ENCODE results near the gene MELK.

Gene MELK

DNA sequence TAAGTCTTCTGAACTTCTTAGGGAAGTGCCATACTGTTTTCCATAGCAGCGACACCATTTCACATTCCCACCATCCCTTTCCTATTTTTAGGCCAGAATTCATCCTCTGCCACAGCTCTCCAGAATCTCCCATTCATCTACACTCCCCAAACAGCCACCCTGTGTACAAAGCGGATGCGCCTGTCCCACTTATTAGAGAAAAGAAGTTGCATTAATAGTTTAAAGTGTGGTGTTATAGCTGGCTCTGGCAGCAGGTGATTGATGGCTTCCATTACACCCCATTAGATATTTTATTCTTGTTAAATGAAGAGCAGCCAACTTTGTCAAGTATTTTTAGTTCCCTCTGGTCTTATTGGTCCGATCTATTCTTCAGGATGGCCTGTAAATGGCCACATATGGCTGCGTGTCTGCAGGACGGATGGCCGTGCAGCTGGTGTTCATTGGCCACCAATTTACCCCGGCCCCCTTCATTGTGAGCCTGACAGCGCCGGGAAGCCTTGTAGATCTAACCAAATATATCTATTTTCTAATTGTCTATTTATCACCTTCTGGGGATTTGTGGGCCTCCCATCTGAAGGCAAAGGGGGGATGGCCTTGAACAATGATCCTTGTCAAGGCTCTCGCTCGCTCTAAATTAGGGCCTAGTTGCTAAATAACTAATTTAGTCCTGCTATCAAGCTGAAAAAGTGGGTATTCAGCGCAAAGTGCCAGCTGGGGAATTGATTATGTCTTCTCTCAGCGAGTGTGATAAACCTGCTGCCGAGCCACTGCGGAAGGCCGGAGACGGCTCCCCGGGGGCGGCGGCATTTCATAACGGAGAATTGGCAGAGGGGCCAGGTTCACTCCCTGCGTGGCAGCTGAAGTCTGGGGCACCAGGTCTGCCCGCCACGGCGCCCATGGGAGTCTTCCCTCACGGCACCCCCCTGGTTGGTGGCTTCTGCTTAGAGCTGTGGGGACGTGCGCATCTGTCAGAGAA is 141.1 kb downstream of the MELK start:
- Histone ChIP-seq H3K4me3 (ENCODE audit: extremely low read depth, insufficient read depth, low read length, poor library complexity, severe bottlenecking) (no peak overlapping the region), H3K9me3 (ENCODE audit: control insufficient read depth, low read length) (no peaks in the 10 kb centered on the region), H3K36me3 (ENCODE audit: control insufficient read depth, insufficient read depth, low read length) (no peaks in the 10 kb centered on the region), H3K4me1 (ENCODE audit: control insufficient read depth, insufficient read depth, low read length, poor library complexity, severe bottlenecking) (no peaks in the 10 kb centered on the region), H3K27ac (ENCODE audit: low read depth, low read length, severe bottlenecking) (no peak overlapping the region)
- WGBS, 2 experiments (ENCODE audit: insufficient coverage in 2 of 2), result 93 to 94% methylated on average over 20 to 22 of the region's 29 CpGs

DNA sequence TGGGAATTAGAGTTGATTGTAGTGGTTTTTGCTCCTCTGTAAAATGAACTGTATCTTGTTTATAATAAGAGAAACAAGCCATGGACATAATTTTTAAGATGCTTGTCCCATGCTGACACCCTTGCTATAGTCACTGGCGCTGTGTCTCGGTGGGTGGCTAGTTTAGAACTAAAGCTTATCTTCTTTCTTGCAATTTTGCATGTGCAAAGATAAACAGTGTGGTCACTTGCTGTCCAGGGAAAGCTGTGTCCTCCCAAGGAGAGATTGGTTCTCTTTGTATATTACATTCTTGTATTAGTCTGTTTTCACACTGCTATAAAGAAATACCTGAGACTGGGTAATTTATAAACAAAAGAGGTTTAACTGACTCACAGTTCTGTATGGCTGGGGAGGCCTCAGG is 143.8 kb downstream of the MELK start:
- WGBS, 2 experiments (ENCODE audit: insufficient coverage in 2 of 2), result 100% methylated on average over 2 of the region's 2 CpGs; no CpG with 5 or more reads in 1 of the 2 experiments
- no peaks in the 10 kb centered on the region for H3K36me3 ChIP-seq (ENCODE audit: control insufficient read depth, insufficient read depth, low read length)
- no peaks in the 10 kb centered on the region for H3K4me1 ChIP-seq (ENCODE audit: control insufficient read depth, insufficient read depth, low read length, poor library complexity, severe bottlenecking)

DNA sequence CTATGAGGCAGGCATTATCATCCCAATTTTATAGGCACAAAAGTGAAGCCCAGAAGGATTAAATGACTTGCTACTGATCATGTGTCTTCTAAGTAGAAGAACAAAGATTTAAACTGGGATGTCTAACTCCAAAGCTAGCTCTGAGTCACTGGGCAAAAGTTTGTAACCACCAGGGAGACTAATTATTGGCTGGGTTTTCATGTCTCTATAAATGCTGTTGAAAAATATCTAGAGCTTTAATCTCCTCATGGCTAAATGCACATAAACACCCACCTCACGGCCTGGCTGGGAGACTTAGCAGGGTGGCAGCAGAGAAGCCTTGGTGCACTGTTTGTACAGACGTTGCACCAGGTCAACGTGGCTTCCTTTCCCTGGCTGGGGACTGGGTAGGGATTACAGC is 144.6 kb downstream of the MELK start:
- 72 to 85% methylated on average over 2 to 3 of the region's 3 CpGs for WGBS, 2 experiments (ENCODE audit: insufficient coverage in 2 of 2)

More for the DNA sequence above, 143.8 kb downstream of the MELK start:
- no peak overlapping the region for H3K4me3 ChIP-seq (ENCODE audit: extremely low read depth, insufficient read depth, low read length, poor library complexity, severe bottlenecking)
- H3K9me3 ChIP-seq (ENCODE audit: control insufficient read depth, low read length), result no peaks in the 10 kb centered on the region
- H3K27ac ChIP-seq (ENCODE audit: low read depth, low read length, severe bottlenecking), result no peak overlapping the region

DNA sequence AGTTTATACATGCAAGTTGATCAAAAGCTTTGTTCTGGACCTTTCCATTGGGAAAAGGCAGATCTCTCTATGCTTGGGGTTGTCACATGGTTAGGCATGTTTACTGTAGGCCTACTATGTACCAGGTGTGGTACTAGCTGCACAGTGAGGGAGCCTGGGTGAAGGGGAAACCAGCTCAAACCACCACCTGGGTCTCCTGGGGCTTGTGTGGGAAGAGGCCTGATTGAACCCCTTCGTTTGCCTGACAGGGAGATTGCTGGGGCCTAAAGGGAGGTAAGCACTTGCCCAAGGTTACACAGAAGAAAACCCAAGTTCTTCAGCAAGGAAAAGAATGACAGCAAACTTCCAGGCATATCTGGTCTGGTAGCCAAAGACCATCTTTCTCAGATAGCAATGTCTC is 145.9 kb downstream of the MELK start:
- H3K4me3 ChIP-seq (ENCODE audit: extremely low read depth, insufficient read depth, low read length, poor library complexity, severe bottlenecking), result no peak overlapping the region
- no peak overlapping the region for H3K27ac ChIP-seq (ENCODE audit: low read depth, low read length, severe bottlenecking)
- no peaks in the 10 kb centered on the region for H3K4me1 ChIP-seq (ENCODE audit: control insufficient read depth, insufficient read depth, low read length, poor library complexity, severe bottlenecking)
- no CpG with 5 or more reads among the region's 1 CpG for WGBS, 2 experiments (ENCODE audit: insufficient coverage in 2 of 2)
- H3K36me3 ChIP-seq (ENCODE audit: control insufficient read depth, insufficient read depth, low read length), result no peaks in the 10 kb centered on the region
- H3K9me3 ChIP-seq (ENCODE audit: control insufficient read depth, low read length), result no peaks in the 10 kb centered on the region

More for the DNA sequence above, 144.6 kb downstream of the MELK start:
- no peak overlapping the region for H3K4me3 ChIP-seq (ENCODE audit: extremely low read depth, insufficient read depth, low read length, poor library complexity, severe bottlenecking)
- H3K36me3 ChIP-seq (ENCODE audit: control insufficient read depth, insufficient read depth, low read length), result no peaks in the 10 kb centered on the region
- H3K27ac ChIP-seq (ENCODE audit: low read depth, low read length, severe bottlenecking), result no peak overlapping the region
- H3K9me3 ChIP-seq (ENCODE audit: control insufficient read depth, low read length), result no peaks in the 10 kb centered on the region
- no peaks in the 10 kb centered on the region for H3K4me1 ChIP-seq (ENCODE audit: control insufficient read depth, insufficient read depth, low read length, poor library complexity, severe bottlenecking)

DNA sequence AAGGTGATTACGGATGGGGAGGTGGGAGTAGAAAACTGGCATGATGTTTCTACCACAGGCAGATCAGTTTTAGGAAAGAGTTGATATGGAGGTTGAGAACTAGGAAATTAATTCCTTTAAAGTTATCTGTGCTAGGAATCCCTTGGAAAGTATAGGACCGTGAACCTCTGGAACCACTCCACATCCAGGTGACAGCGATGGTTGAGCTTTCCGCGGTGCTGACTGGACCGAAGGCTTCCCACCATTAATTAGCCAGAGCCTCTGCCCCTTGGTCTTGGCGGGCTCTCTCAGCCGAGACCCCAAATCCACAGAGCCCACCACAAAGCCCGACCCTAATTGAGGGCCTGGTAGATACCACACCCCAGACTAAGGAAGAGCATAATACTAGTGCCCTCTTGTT is 147.3 kb downstream of the MELK start:
- H3K4me3 ChIP-seq (ENCODE audit: extremely low read depth, insufficient read depth, low read length, poor library complexity, severe bottlenecking), result no peak overlapping the region
- no peaks in the 10 kb centered on the region for H3K36me3 ChIP-seq (ENCODE audit: control insufficient read depth, insufficient read depth, low read length)
- no peaks in the 10 kb centered on the region for H3K4me1 ChIP-seq (ENCODE audit: control insufficient read depth, insufficient read depth, low read length, poor library complexity, severe bottlenecking)
- no peaks in the 10 kb centered on the region for H3K9me3 ChIP-seq (ENCODE audit: control insufficient read depth, low read length)
- 91 to 97% methylated on average over 6 to 7 of the region's 9 CpGs for WGBS, 2 experiments (ENCODE audit: insufficient coverage in 2 of 2)
- H3K27ac ChIP-seq (ENCODE audit: low read depth, low read length, severe bottlenecking), result no peak overlapping the region

DNA sequence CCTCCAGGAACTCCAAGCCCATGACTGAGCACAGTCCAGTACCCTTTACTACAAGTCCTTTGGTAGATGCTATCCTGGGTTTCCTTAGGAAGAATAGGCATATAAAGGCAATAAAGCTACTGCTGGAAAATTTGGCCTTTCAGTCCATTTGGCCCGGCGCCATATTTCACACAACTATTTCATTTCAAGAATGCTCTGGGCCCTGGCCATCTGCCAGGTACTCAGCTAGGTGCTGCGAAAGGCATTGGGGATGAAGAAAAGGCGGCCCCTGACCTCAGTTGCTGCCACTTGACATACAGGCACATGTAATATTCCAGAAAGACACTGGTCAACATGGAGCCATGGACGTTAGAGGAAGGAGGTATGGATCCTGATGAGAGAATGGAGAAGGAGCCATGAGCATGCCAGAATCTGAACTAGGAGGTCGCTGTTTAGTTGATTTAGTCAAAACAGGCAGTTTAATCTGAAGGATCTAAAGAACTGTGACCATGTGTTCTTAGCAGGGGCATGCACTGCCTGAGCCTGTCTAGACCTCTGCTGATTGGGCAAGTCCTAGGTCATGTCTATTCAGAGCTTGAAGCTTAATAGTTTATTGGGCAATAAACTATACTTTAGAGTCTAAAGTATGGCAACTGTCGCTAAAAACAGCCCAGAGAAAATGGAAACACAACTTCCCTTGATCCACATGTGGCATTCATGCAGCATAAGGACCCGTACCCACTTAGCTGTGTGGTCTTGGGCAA is 149.3 kb downstream of the MELK start:
- Histone ChIP-seq H3K4me1 (ENCODE audit: control insufficient read depth, insufficient read depth, low read length, poor library complexity, severe bottlenecking) (peaks cover 7% of the 10 kb centered on the region), H3K9me3 (ENCODE audit: control insufficient read depth, low read length) (no peaks in the 10 kb centered on the region), H3K4me3 (ENCODE audit: extremely low read depth, insufficient read depth, low read length, poor library complexity, severe bottlenecking) (no peak overlapping the region), H3K36me3 (ENCODE audit: control insufficient read depth, insufficient read depth, low read length) (no peaks in the 10 kb centered on the region), H3K27ac (ENCODE audit: low read depth, low read length, severe bottlenecking) (no peak overlapping the region)
- WGBS, 2 experiments (ENCODE audit: insufficient coverage in 2 of 2), result 85 to 86% methylated on average over 4 to 7 of the region's 8 CpGs

DNA sequence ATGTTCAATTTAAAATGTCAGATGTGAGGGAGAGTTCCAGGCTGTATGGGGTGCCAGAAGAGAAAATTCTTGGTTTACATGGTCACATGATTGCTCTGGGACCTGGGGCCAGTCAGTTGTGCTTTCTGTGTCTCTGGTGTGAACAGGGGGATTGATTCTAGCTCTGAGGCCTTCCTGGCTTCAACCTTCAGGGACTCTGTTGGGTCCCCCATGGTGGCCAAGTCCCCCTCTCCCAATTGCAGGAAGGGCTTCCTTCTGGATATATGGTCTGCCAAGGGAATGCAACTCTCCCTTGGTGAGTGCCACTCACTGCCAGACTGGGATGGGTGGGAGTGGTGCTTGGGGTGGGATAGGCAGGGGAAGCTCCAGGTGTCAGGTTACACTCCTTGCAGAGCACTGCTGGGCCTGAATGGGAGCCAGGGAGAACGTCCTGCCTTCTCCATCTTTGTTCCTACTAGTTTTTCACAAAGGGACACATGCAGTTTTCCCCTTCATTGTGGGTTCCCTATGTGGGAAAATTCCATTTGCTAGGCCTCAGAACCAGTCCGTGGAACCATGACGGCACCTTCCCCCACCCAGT is 153.2 kb downstream of the MELK start:
- Histone ChIP-seq H3K27ac (ENCODE audit: low read depth, low read length, severe bottlenecking) (no peak overlapping the region), H3K36me3 (ENCODE audit: control insufficient read depth, insufficient read depth, low read length) (no peaks in the 10 kb centered on the region), H3K4me1 (ENCODE audit: control insufficient read depth, insufficient read depth, low read length, poor library complexity, severe bottlenecking) (peaks cover 7% of the 10 kb centered on the region), H3K4me3 (ENCODE audit: extremely low read depth, insufficient read depth, low read length, poor library complexity, severe bottlenecking) (no peak overlapping the region), H3K9me3 (ENCODE audit: control insufficient read depth, low read length) (no peaks in the 10 kb centered on the region)
- 35 to 50% methylated on average over 3 of the region's 3 CpGs for WGBS, 2 experiments (ENCODE audit: insufficient coverage in 2 of 2)

All from mesodermal cell (in vitro differentiated cells).